GM18519 (cell line): ENCODE measurements around the gene HYCC1.
"Not testable (repeated sequence)": the region's sequence is repeated elsewhere in the genome, so short reads cannot be mapped to it uniquely, and the experiment has no call there.

Experiments
- ATAC-seq: cut with Tn5 transposase; IDR thresholded peaks from one replicate; pipeline ENCODE4 v1.9.1; 2021; ENCODE audit warnings: mild to moderate bottlenecking, moderate library complexity; ENCODE audit not compliant: unreplicated experiment, low FRiP score

HYCC1 gene

DNA sequence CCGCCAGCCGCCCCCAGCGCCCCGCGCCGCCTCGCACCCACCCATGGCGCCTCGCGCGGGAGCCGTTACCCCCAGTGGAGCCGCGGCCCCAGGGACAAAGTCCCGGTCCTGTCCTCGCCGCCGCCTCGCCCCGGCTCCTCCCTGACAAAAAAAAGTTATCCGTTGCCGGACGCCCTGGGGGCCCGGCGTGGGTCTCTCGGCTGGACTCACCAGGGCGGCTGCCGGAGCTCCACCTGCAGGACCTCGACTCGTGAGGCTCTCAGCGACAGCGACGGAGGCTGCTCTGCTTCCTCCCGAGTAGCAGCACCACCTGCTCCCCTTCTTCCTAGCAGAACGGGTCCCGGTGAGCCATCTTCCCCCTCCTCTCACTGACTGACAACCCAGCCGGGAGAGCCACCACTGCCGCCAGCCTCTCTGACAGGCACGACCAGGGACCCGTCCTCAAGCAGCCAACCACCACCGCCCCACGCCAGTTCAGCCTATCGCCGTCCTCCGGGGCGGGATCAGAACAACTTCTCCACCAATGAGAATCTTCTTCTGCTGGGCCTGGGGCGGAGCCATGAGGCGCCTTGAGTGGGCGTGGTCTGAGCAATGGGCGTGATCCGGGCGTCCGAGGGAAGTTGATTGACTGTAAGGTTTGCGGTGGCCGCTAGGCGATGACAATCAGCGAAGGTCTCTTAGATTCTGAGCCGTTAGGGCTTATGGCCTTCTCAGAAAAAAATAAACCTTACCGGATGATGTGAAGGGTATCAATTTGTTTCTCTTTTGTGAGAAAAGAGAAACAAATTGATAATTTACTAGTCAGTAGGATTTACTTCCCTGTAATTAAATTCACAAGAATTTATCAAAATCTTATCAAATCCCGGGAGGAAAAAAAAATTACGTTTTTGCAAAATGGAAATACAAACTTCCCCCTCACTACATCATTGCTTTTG, at the start of gene HYCC1:
HYCC1 (minus strand) TSS at position 416 of the 935 bp plus-strand sequence. CDS start 23,019 bp downstream, outside the sequence.
- ATAC-seq = peak; percentile 80

DNA sequence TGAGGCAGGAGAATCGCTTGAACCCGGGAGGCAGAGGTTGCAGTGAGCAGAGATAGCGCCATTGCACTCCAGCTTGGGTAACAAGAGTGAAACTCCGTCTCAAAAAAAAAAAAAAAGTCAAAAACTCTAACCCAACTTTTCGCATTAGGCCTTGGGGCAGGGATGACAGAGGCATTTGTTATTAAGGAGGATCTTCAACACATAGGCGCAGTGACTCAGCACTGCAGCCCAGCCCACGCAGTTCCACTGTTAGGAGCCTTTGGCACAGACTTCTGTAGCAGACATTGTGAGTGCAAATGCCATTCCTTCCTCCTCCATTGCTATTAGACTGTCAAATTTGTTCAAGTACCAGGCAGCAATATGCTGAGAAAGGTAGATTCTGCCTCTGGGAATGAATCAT, 48.5 kb upstream of the HYCC1 start:
- ATAC-seq = no peak

DNA sequence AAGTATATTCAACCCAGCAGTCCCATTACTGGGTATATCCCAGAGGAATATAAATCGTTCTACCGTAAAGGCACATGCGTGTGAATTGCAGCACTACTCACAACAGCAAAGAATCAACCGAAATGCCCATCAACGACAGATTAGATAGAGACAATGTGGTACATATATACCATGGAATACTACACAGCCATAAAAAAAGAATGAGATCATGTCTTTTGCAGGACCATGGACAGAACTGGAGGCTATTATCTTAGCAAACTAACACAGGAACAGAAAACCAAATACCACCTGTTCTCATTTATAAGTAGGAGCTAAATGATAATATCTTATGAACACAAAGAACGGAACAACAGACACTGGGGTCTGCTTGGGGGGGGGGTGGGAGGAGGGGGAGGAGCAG, 47.4 kb upstream of the HYCC1 start:
- ATAC-seq = no peak

DNA sequence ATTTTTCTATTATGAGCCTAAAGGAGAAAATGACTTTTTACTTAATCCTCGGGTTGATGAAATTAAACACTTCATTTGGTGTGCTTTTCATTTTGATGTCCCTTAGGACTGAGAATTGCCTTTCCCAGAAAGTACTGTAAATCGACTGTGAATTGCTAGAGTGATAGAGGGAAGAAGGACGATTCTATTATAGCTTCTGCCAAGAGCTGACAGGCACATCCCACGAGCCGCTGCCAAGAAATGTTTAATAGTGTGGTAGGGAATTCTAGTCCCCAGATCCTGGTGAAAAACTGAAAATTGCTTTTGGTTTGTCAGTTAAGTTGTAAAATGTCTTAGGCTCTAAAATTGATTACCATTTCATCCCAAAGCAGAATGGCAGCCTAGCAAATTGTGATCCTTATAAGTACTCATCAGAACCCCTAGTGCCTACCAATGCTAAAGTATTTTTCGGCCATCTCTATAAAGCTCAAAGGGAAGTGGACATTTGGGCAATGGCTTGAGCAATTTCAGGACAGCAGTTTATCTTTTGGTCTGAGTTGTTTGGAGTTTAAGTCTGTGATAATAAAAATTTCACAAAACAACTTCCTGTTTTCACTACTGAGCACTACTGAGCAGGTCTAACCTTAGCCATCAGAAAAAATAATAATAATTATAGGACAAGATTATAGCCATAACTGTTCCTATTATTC, 44.6 kb upstream of the HYCC1 start:
- no peak for ATAC-seq

DNA sequence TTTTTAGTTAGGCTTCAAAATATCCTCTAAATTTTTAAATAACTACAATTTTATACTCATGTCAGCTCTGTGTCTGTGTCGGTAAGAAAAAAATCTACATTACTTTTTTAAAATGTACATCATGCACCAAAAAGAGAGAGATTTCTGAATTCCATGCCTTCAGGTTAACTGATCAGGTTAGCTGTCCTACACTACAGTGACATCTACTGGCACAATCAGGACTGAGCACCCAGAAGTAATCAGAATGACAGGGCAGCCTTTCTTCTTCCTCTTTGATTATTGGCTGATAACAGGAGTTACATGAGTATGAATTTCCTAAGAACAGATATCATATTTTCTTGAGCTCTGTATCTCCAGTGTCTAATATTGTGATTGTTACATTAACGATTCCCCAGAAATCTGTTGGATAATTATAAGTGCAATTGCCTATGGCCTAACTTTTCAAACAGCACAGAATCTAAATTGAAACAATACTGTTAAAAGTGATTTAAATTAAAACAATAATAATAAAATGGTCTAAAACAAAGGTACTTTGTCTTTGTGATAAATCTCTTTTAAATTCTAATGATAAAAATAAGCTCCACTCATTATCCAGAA, 41.8 kb upstream of the HYCC1 start:
- no peak for ATAC-seq

DNA sequence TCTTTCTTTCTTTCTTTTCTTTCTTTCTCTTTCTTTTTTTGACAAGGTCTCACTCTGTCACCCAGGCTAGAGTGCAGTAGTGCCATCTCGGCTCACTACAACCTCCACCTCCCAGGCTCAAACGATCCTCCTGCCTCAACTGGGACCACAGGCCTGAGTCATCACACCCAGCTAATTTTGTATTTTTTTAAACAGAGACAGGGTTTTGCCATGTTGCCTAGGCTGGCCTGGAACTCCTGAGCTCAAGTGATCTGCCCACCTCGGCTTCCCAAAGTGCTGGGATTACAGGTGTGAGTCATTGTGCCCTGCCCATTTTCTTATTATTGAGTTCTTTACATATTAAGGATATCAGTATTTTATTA, 37.2 kb upstream of the HYCC1 start:
- not testable (repeated sequence) for ATAC-seq

DNA sequence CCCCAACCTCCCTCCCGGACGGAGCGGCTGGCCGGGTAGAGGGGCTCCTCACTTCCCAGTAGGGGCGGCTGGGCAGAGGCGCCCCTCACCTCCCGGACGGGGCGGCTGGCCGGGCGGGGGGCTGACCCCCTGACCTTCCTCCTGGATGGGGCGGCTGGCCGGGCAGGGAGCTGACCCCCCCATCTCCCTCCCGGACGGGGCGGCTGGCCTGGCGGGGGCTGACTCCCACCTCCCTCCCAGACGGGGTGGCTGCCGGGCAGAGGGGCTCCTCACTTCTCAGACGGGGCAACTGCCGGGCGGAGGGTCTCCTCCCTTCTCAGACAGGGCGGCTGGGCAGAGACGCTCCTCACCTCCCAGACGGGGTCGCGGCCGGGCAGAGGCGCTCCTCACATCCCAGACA, 32.4 kb upstream of the HYCC1 start:
- not testable (repeated sequence) for ATAC-seq

DNA sequence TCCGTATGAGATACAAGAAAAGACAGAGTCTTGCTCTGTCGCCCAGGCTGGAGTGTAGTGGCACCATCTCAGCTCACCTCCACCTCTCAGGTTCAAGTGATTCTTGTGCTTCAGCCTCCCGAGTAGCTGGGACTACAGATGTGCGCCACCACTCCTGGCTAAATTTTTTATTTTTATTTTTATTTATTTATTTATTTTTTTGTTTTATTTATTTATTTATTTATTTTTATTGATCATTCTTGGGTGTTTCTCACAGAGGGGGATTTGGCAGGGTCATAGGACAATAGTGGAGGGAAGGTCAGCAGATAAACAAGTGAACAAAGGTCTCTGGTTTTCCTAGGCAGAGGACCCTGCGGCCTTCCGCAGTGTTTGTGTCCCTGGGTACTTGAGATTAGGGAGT, 31.2 kb upstream of the HYCC1 start:
- not testable (repeated sequence) for ATAC-seq

DNA sequence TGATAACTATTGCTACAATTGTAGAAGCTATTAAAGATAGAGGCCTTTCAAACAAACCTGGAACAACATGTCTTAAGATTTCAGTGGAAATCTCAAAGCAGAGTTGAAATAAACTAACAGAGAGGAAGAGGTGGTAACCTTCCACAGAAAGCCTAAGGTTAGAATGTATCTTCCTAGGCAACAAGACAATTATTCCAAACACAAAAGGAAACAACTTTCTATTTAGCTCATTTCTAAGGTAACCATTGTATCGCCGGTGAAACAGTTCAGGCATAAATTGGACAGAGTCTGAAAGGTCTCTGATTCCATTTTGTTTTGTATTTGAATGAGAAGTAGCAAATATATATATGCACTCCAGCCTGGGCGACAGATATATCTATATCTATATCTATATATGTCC, 30.7 kb upstream of the HYCC1 start:
- no peak for ATAC-seq

DNA sequence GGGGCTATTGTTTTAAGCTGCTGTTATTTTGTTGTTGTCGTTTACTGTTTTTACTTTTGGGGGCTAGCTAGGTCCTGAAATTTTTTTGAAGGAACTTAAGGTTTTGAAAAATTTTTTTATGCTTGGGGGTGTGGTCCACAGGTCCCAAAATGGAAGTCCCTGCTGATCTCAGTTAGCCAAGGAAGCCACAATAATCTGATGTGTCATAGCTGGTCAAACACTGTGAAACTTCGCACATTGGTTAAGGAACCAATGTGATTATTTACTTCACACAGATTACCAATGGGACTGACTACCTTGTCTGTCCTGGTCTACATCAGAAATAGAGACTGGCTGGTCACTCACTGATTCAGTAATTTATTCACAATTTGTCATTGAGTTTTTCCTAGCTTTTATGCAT, 29.5 kb upstream of the HYCC1 start:
- ATAC-seq = no peak

DNA sequence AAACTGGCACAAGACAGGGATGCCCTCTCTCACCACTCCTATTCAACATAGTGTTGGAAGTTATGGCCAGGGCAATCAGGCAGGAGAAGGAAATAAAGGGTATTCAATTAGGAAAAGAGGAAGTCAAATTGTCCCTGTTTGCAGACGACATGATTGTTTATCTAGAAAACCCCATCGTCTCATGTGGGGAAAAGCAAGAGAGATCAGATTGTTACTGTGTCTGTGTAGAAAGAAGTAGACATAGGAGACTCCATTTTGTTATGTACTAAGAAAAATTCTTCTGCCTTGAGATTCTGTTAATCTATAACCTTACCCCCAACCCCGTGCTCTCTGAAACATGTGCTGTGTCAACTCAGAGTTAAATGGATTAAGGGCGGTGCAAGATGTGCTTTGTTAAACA, 25.7 kb upstream of the HYCC1 start:
- not testable (repeated sequence) for ATAC-seq

DNA sequence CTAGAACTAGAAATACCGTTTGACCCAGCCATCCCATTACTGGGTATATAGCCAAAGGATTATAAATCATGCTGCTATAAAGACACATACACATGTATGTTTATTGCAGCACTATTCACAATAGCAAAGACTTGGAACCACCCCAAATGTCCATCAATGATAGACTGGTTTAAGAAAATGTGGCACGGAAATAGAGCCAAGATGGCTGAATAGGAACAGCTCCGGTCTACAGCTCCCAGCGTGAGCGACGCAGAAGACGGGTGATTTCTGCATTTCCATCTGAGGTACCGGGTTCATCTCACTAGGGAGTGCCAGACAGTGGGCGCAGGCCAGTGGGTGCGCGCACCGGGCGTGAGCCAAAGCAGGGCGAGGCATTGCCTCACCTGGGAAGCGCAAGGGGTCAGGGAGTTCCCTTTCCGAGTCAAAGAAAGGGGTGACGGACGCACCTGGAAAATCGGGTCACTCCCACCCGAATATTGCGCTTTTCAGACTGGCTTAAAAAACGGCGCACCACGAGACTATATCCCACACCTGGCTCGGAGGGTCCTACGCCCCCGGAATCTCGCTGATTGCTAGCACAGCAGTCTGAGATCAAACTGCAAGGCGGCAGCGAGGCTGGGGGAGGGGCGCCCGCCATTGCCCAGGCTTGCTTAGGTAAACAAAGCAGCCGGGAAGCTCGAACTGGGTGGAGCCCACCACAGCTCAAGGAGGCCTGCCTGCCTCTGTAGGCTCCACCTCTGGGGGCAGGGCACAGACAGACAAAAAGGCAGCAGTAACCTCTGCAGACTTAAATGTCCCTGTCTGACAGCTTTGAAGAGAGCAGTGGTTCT, 21.8 kb upstream of the HYCC1 start:
- ATAC-seq = not testable (repeated sequence)

DNA sequence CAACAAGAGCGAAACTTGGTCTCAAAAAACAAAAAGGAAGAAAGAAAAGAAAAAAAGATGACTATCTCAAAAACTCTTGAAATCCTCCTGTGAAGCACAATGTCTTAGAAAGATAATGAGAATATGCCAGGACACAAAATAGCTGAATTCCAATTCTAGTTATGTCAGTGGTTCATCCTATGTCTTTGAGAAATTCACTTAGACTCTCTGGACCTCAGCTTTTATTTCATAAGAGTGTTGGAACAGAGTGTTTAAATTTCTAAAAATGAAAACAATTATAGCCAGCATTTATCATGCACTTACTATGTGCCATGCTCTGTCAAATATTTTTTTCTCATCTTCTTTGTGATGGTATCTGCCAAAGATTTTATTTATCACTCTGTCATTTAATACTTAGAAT, 13.3 kb upstream of the HYCC1 start:
- ATAC-seq = no peak

DNA sequence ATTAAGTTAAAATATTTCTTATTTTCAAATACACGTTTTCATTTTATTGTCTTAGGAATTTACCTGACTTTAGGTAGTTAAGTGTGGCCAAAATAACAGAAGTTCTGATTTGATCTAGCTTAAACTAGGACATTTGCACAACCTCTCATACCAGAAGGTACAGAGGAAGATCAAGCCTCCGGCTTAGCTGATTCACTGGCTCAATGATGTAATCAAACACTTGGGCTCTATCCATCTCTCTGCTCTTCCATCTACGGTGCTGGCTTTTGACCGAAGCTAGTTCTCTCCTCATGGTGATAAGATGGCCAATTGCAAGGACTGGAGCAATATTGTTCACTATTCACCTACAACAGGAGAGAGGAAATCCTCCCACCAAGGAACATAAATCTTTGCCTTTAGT, 12.2 kb upstream of the HYCC1 start:
- ATAC-seq = no peak

DNA sequence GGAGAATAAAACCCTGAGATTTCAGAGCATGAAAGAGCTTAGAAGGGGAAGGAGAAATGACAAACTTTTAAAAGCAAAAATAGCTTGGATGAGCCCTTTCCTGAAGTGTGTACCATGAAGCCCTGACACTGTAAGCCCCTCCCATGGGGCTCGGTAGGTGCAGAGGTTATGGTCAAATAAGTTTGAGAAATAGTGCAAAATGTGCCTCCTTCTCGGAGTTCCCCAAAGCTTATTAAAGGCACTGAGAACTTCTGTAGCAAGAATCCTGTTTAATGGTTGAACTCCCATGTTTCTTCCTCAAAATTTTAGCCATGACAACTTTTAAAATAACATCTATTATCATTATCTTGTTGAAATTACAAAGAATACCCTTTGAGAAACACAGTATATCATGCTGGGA, 10.5 kb upstream of the HYCC1 start:
- ATAC-seq = no peak

DNA sequence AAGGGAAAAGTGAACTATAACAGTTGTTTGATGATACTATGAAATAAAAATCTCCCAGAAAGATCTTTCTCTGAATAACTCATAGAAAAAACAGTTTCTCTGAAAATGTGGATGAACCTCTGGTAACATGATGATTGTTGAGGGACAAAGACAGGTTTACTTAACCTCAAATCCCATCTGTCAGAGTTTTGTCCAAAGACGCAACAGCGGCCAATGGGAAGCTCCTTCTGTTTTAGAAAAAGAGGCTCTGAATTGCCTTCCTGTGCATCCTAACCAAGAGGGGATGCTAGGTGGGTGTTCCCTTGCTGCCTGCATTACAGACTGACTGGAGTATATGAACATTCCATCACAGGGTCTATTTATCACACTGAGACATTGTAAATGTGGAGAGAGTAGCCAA, 8.9 kb upstream of the HYCC1 start:
- ATAC-seq = no peak

DNA sequence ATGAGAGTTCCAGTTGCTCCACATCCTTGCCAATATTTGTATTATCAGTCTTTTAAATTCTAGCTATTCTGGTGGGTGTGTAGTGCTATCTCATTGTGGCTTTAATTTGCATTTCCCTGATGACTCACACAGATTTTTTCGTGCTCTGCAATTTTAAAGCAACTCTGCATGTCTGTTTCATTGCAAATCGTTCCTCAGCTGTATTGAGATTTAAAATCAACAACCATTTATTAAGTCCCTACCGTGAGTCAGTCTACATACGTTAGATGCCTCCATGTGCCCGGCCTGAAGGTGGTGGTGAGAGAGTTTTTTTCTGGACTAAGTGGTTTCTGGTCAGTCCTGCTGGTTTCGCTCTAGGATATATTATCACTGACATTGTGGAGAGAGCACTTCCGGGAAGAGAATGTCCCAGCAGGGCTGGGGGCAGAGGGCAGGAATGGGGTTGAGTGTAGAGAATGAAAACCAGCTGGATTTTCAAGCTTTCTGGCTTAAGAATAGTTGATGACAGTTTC, 8.4 kb upstream of the HYCC1 start:
- ATAC-seq = no peak

DNA sequence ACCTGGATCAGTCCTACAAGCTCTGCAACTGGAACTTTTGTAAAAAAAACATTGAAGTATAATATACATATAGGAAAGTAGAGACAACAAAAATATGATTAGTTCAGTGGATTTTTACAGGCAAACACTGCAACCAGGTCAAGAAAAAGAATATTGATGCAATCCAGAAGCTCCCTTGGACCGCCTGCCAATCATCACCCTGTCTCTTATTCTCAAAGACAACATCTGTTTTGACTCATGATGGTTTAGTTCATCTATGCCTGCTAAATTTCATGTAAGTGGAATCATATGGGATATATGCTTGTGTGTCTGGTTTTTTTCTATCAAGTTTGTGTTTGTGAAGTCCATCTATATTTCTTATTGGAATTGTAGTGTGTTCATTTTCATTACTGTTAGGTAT, 7.7 kb upstream of the HYCC1 start:
- no peak for ATAC-seq

DNA sequence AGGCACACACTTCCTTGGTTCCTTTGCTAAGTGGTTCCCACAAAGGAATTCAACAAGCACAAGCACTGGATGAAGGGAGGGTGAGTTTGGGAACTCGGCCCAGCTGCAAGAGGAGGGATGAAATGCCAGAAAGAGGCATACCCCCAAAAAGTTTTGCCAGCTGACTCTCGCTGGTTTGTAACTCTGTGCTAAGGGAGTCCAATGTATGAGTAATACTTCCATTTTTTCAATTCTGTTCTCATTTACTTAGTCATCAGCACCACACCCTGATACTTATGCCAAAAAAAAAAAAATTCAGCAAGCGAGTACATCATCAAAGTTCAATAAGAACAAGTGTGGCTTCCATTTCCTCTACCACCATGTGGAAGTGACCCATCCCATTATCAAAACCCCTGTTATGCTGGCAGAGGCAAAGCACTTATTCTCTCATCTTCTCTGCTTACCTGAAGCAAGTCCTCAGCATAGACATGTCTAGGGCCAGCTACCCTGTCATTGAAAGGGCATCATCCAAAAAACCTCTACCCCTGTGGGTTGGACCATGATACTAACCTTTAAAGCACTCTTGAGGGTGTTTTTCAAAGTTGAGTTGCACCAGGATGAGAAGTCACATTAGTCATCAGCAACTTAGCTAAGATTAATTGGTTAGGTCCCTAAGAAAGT, 6.9 kb upstream of the HYCC1 start:
- no peak for ATAC-seq

DNA sequence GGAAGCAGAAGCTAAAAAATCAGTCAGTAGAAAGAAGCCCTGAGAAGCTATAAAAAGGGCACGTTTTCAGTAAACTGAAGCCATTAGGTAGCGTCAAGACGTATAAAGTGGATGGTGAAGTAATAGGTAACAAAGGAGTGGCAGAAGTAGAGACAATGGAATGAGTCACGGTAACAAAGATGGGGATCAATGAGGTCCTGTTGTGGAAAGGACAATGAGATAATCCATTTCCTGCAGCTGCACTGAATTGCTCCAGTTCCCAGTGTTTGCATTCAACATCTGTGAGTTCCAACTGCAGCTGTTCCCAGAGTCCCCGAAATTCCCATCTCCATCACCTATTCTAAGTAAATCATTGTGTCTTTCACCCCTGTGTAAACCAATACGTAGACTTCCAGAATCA, 4.8 kb upstream of the HYCC1 start:
- ATAC-seq = no peak
